Smooth muscle cell (in vitro differentiated cells): ENCODE results near the gene DOCK3. TPM values are rescaled to one million over a fixed set of nuclear protein-coding genes. Genes with fewer than 3 reads are reported as not detected.
"Not testable (repeated sequence)": the region's sequence is repeated elsewhere in the genome, so short reads cannot be mapped to it uniquely, and the experiment has no call there.

Experiments
- DNase-seq: peaks from one replicate; lab custom pipeline; 2025; ENCODE audit not compliant: unreplicated experiment; lab: John Stamatoyannopoulos, UW
- H2AFZ ChIP-seq: fragments of 200-600 bp; sonication (generic); 2 replicates; pipeline ENCODE4 v1.6.0; 2016; ENCODE audit warnings: antibody characterized with exemption, low read depth, mild to moderate bottlenecking
- H3F3A ChIP-seq: fragments of 200-600 bp; sonication (generic); 2 replicates; pipeline ENCODE4 v1.6.0; 2017; ENCODE audit warnings: antibody characterized with exemption, low read depth
- H3K27ac ChIP-seq: fragments of 200-600 bp; sonication (generic); 2 replicates; pipeline ENCODE4 v1.5.1; 2016; ENCODE audit warnings: low read depth, mild to moderate bottlenecking
- H3K27me3 ChIP-seq: fragments of 200-600 bp; sonication (generic); 2 replicates; pipeline ENCODE4 v1.6.1; 2016; ENCODE audit warnings: low read depth, mild to moderate bottlenecking
- H3K36me3 ChIP-seq: fragments of 200-600 bp; sonication (generic); 2 replicates; pipeline ENCODE4 v1.5.1; 2016; ENCODE audit warnings: low read depth
- H3K4me1 ChIP-seq: fragments of 200-600 bp; sonication (generic); 2 replicates; pipeline ENCODE4 v1.5.1; 2016; ENCODE audit warnings: low read depth
- H3K4me2 ChIP-seq: fragments of 200-600 bp; sonication (generic); 2 replicates; pipeline ENCODE4 v1.6.0; 2016; ENCODE audit warnings: mild to moderate bottlenecking
- H3K4me3 ChIP-seq: fragments of 200-600 bp; sonication (generic); 2 replicates; pipeline ENCODE4 v1.5.1; 2016; ENCODE audit warnings: mild to moderate bottlenecking
- H3K79me2 ChIP-seq: fragments of 200-600 bp; sonication (generic); 2 replicates; pipeline ENCODE4 v1.6.0; 2016; ENCODE audit warnings: low read depth, mild to moderate bottlenecking
- H3K9ac ChIP-seq: fragments of 200-600 bp; sonication (generic); 2 replicates; pipeline ENCODE4 v1.6.0; 2016; ENCODE audit warnings: low read depth
- H3K9me3 ChIP-seq: fragments of 200-600 bp; sonication (generic); replicated peaks from 2 replicates; pipeline ENCODE4 v1.5.1; 2016; ENCODE audit warnings: low read depth
- H4K20me1 ChIP-seq: fragments of 200-600 bp; sonication (generic); 2 replicates; pipeline ENCODE4 v1.6.0; 2016; ENCODE audit warnings: low read depth
- CTCF ChIP-seq: fragments of 200-600 bp; sonication (generic); IDR thresholded peaks from 2 replicates; pipeline ENCODE4 v1.5.1; 2017; ENCODE audit warnings: borderline replicate concordance, mild to moderate bottlenecking, antibody characterized with exemption; ENCODE audit not compliant: insufficient read depth, poor library complexity, severe bottlenecking
- WGBS: methylation state at CpG from one replicate; pipeline ENCODE4 v1.1.7; 2016; ENCODE audit warnings: low lambda C conversion rate; 5-methylcytosine and 5-hydroxymethylcytosine counted together
- polyA plus RNA-seq: library from polyadenylated mRNA; unstranded; fragments of >200 nt; fragmentation: Nextera tagmentation; extraction: Ambion mirVana; gene quantifications from 2 replicates; pipeline ENCODE4 v1.2.1, GENCODE V29; 2016
- total RNA-seq: library from RNA; depleted of rRNA; stranded (reverse); fragments of >200 nt; gene quantifications from 2 replicates; pipeline ENCODE4 v1.2.3, GENCODE V29; 2014

Gene DOCK3
- total and polyA plus RNA-seq, 2 experiments from 2014 or later: 0.29 to 2.2 TPM

DNA sequence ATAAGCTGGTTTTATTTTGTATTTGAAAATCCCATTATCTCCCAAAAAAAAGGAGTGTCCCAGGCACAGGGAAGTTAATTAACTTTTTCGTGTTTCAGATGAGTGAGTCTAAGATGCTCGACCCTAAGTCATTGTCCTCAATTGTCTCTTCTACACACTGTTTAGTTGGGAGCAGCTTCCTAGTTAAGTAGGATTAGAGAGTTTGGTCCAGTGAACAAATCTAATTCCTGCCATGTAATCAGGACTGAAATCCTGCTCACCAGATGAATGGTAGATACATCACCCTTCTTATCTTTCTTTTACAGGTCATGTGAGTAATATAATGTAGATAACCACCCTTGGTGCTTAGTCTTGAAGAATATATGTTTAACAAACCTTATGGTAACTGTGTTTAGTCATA is 481.4 kb downstream of the DOCK3 start:
- DNase-seq: no peak
- H3K4me2 ChIP-seq: no peak overlapping the region
- H3K4me1 ChIP-seq: peaks cover 15% of the 10 kb centered on the region
- no peaks in the 10 kb centered on the region for H3K79me2 ChIP-seq
- 83% methylated on average over 2 of the region's 2 CpGs for WGBS
- no peak overlapping the region for H2AFZ ChIP-seq
- no peaks in the 10 kb centered on the region for H3K27me3 ChIP-seq
- no peak overlapping the region for H3K27ac ChIP-seq
- no peaks in the 10 kb centered on the region for H3K36me3 ChIP-seq
- no peaks in the 10 kb centered on the region for H4K20me1 ChIP-seq
- no peak overlapping the region for H3K4me3 ChIP-seq
- no peak for TF ChIP-seq CTCF
- H3F3A ChIP-seq: no peaks in the 10 kb centered on the region
- no peaks in the 10 kb centered on the region for H3K9me3 ChIP-seq
- no peak overlapping the region for H3K9ac ChIP-seq

GRCh38 chr3:51163051-51163450 is 488.3 kb downstream of the DOCK3 start:
- Histone ChIP-seq H3F3A (no peaks in the 10 kb centered on the region), H3K27me3 (no peaks in the 10 kb centered on the region), H4K20me1 (no peaks in the 10 kb centered on the region), H3K4me3 (no peak overlapping the region), H3K27ac (no peak overlapping the region), H3K36me3 (no peaks in the 10 kb centered on the region), H3K79me2 (no peaks in the 10 kb centered on the region), H3K9ac (no peak overlapping the region), H2AFZ (no peak overlapping the region), H3K9me3 (no peaks in the 10 kb centered on the region), H3K4me2 (no peak overlapping the region), H3K4me1 (peaks cover 10% of the 10 kb centered on the region)
- 94% methylated on average over 1 of the region's 1 CpG for WGBS
- no peak for DNase-seq
- TF ChIP-seq CTCF: no peak

DNA sequence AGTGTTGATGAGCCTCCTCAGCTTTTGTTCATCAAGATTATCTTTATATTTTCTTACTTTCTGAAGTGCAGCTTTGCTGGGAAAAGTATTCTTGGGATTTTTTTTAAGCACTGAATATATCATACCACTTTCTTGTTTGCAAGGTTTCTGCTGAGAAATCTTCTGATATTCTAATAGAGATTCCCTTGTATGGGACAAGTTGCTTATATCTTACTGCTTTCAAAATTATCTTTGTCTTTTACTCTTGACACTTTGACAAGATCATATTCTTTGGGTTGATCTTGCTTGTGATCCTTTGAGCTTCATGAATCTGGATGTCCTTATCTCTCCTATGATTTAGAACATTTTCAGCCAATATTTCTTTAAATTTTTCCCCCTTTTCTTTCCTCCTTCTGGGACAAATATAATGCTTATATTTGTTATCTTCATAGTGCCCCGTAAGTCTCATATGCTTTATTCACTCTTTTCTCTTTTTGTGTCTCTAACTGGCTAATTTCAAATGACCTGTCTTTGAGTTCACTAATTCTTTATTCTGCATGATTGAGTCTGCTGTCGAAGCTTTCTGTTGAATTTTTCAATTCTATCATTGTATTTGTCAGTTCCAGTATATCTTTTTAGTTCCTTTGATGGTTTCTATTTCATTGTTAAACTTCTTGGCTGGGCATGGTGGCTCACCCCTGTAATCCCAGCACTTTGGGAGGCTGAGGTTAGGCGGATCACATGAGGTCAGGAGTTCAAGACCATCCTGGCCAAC is 499.0 kb downstream of the DOCK3 start:
- no peak for TF ChIP-seq CTCF
- no peaks in the 10 kb centered on the region for H3K79me2 ChIP-seq
- no peak overlapping the region for H2AFZ ChIP-seq
- H3K9me3 ChIP-seq: peaks cover 9% of the 10 kb centered on the region
- H4K20me1 ChIP-seq: no peaks in the 10 kb centered on the region
- no peaks in the 10 kb centered on the region for H3F3A ChIP-seq
- H3K4me3 ChIP-seq: no peak overlapping the region
- no peak overlapping the region for H3K4me2 ChIP-seq
- H3K27me3 ChIP-seq: no peaks in the 10 kb centered on the region
- no peak overlapping the region for H3K9ac ChIP-seq
- 79% methylated on average over 3 of the region's 3 CpGs for WGBS
- H3K36me3 ChIP-seq: peaks cover 3% of the 10 kb centered on the region
- DNase-seq: no peak
- no peak overlapping the region for H3K27ac ChIP-seq
- no peaks in the 10 kb centered on the region for H3K4me1 ChIP-seq

DNA sequence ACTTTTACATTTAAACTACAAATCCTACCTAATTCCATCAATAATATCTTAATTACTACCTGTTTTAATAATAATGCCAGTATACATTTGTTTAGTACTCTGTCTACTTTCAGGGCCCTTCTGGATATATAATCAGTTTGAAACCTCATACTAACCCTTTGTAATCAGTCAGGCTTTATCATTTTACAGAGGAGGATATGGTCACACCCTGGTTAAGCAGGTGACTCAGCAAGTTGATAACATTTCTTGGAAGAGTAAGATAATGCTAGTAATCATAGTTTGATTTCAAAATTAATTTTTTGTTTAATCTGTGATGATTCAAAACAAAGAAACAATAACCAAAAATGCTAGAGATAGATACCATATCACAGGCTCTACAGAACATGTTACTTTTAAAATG is 502.2 kb downstream of the DOCK3 start:
- TF ChIP-seq CTCF: no peak
- Histone ChIP-seq H3K36me3 (peaks cover 3% of the 10 kb centered on the region), H3K4me1 (no peaks in the 10 kb centered on the region), H2AFZ (no peak overlapping the region), H3K79me2 (no peaks in the 10 kb centered on the region), H3K4me2 (no peak overlapping the region), H3K27ac (no peak overlapping the region), H4K20me1 (no peaks in the 10 kb centered on the region), H3K9ac (no peak overlapping the region), H3K9me3 (peaks cover 9% of the 10 kb centered on the region), H3F3A (no peaks in the 10 kb centered on the region), H3K4me3 (no peak overlapping the region), H3K27me3 (no peaks in the 10 kb centered on the region)
- no peak for DNase-seq

DNA sequence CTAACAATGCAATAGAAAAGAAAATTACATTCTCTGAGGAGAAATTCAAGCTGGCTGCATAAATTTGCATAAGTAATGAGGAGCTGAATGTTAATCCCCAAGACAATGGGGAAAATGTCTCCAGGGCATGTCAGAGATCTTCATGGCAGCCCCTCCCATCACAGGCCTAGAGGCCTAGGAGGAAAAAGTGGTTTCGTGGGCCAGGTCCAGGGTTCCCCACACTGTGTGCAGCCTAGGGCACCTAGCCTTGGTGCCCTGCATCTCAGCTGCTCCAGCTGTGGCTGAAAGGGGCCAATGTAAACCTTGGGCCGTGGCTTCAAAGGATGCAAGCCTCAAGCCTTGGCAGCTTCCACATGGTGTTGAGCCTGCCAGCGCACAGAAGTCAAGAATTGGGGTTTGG is 511.7 kb downstream of the DOCK3 start:
- WGBS: 83% methylated on average over 3 of the region's 3 CpGs
- H3K4me1 ChIP-seq, DNase-seq, H3F3A ChIP-seq, H3K27ac ChIP-seq, H3K9me3 ChIP-seq, H3K4me3 ChIP-seq, H3K9ac ChIP-seq, H4K20me1 ChIP-seq, H2AFZ ChIP-seq, H3K36me3 ChIP-seq, H3K79me2 ChIP-seq, H3K27me3 ChIP-seq, H3K4me2 ChIP-seq: not testable (repeated sequence)
